ENCODE data around the gene PAH.
A peak's percentile ranks its signal among the peaks of the same experiment; 100 is the strongest.

Gene PAH

GRCh38 chr12:102888511-102888910, 28.5 kb downstream of the PAH start (continued):
- TF ChIP-seq ZNF565 (CRISPR knock-in tag; conservative IDR thresholded peaks at IDR 0.05; ENCODE audit: low read depth), result no peak

GRCh38 chr12:102885043-102885932, 31.8 kb downstream of the PAH start:
- TF ChIP-seq ZNF565 (CRISPR knock-in tag; conservative IDR thresholded peaks at IDR 0.05; ENCODE audit: low read depth) (no peak), RARB (CRISPR knock-in tag; IDR thresholded peaks at IDR 0.05) (no peak), CREB5 (CRISPR knock-in tag; IDR thresholded peaks at IDR 0.05; ENCODE audit: low read depth) (no peak), TSHZ2 (CRISPR knock-in tag; IDR thresholded peaks at IDR 0.05) (no peak), BACH2 (CRISPR knock-in tag; IDR thresholded peaks at IDR 0.05; ENCODE audit: borderline replicate concordance) (no peak), SNAI2 (CRISPR knock-in tag; IDR thresholded peaks at IDR 0.05) (no peak), ISL1 (CRISPR knock-in tag; IDR thresholded peaks at IDR 0.05) (no peak), ESRRG (CRISPR knock-in tag; IDR thresholded peaks at IDR 0.05) (no peak), GLIS3 (CRISPR knock-in tag; IDR thresholded peaks at IDR 0.05) (no peak), TOX (CRISPR knock-in tag; IDR thresholded peaks at IDR 0.05; ENCODE audit: borderline replicate concordance) (no peak), PATZ1 (CRISPR knock-in tag; IDR thresholded peaks at IDR 0.05; ENCODE audit: borderline replicate concordance) (no peak), POU6F1 (CRISPR knock-in tag; IDR thresholded peaks at IDR 0.05; ENCODE audit: borderline replicate concordance, low read depth) (no peak), CSDC2 (CRISPR knock-in tag; IDR thresholded peaks at IDR 0.05) (no peak)

GRCh38 chr12:102883204-102883799, 33.7 kb downstream of the PAH start:
- peak; percentile 93 for ATAC-seq
- TF ChIP-seq TOX (CRISPR knock-in tag; IDR thresholded peaks at IDR 0.05; ENCODE audit: borderline replicate concordance) (no peak), CSRNP3 (CRISPR knock-in tag; IDR thresholded peaks at IDR 0.05) (no peak), ZC3H10 (CRISPR knock-in tag; IDR thresholded peaks at IDR 0.05) (no peak)

More at GRCh38 chr12:102885043-102885932, 31.8 kb downstream of the PAH start:
- ATAC-seq, result no peak

- no peak for TF ChIP-seq PPARA (CRISPR knock-in tag; IDR thresholded peaks at IDR 0.05; ENCODE audit: borderline replicate concordance)
- no peak for TF ChIP-seq RARB (CRISPR knock-in tag; IDR thresholded peaks at IDR 0.05)
- no peak for TF ChIP-seq CREB5 (CRISPR knock-in tag; IDR thresholded peaks at IDR 0.05; ENCODE audit: low read depth)
- TF ChIP-seq BACH2 (CRISPR knock-in tag; IDR thresholded peaks at IDR 0.05; ENCODE audit: borderline replicate concordance), result no peak
- no peak for ATAC-seq
These were observed 36.3 kb downstream of the PAH start for GRCh38 chr12:102880783-102881182.
